Measurements from ENCODE around the gene UBE2O.

Gene UBE2O

GRCh38 chr17:76452660-76453430, at the start of gene UBE2O:
Gene UBE2O (minus strand): TSS chr17:76453152. CDS start chr17:76453141, 11 bp downstream.
- H3K4me1 ChIP-seq (ENCODE audit: control insufficient read depth, low read length): peaks cover 41% of the 10 kb centered on the region
- no peak within 1 kb of the TSS for H3K27ac ChIP-seq (ENCODE audit: low read depth, low read length)
- peaks cover 30% of the 10 kb centered on the region for H4K20me1 ChIP-seq (ENCODE audit: control insufficient read depth, insufficient read depth, low read depth, low read length)
- H3K4me3 ChIP-seq (ENCODE audit: low read length): peak within 1 kb of the TSS; percentile 91
- peaks cover 51% of the 10 kb centered on the region for H3K79me2 ChIP-seq (ENCODE audit: control insufficient read depth, low read length)
- TF ChIP-seq EZH2phosphoT487 (IDR thresholded peaks at IDR 0.05; ENCODE audit: borderline replicate concordance, low read length): no peak
- TF ChIP-seq CTCF (IDR thresholded peaks at IDR 0.05; ENCODE audit: low read depth, low read length, poor library complexity, severe bottlenecking): peak; percentile 65
- H3K9me3 ChIP-seq (ENCODE audit: control insufficient read depth, insufficient read depth, low read length): no peaks in the 10 kb centered on the region
- H3F3A ChIP-seq (ENCODE audit: control insufficient read depth, insufficient read depth): peaks cover 4% of the 10 kb centered on the region; the same call in 1 of the 2 replicates
- no peaks in the 10 kb centered on the region for H3K27me3 ChIP-seq (ENCODE audit: control insufficient read depth, low read length)
- H3K9me2 ChIP-seq (replicated peaks; ENCODE audit: control insufficient read depth, low read length): no peaks in the 10 kb centered on the region
- peaks cover 11% of the 10 kb centered on the region for H3K36me3 ChIP-seq (ENCODE audit: control insufficient read depth, low read length)
- peak within 1 kb of the TSS; percentile 99 for H3K4me2 ChIP-seq (ENCODE audit: low read length)

DNA sequence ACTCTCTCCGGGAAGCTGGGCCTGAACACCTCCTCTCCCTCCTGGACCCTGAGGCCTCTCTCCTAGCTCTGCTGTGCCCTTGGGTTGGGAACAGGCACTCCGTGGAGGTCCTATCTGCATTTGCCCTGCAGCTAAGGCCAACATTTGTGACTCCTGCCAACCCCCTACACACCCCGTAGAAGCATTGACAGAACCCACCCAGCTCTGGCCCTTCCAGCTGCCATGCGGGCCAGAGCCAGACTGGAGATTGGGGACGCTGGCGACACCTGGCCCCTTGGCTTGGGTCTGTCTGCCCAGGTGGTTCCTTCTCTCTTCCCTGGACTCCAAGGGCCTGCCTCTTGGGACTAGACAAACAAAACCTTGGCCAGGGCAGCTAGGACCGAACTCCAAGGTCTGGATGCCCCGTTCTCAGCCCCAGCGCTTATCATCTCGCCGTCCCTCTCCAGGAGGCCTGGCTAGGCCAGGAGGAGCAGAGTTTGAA, 48.9 kb upstream of the UBE2O start:
- no peaks in the 10 kb centered on the region for H3K9me3 ChIP-seq (ENCODE audit: control insufficient read depth, insufficient read depth, low read length)
- peak overlapping the region; percentile 95 for H3K4me3 ChIP-seq (ENCODE audit: low read length)
- H4K20me1 ChIP-seq (ENCODE audit: control insufficient read depth, insufficient read depth, low read depth, low read length): no peaks in the 10 kb centered on the region
- H3K27me3 ChIP-seq (ENCODE audit: control insufficient read depth, low read length): no peaks in the 10 kb centered on the region
- H3F3A ChIP-seq (ENCODE audit: control insufficient read depth, insufficient read depth): peaks cover 3% of the 10 kb centered on the region; the same call in 1 of the 2 replicates
- peaks cover 66% of the 10 kb centered on the region for H3K4me1 ChIP-seq (ENCODE audit: control insufficient read depth, low read length)
- TF ChIP-seq CTCF (IDR thresholded peaks at IDR 0.05; ENCODE audit: low read depth, low read length, poor library complexity, severe bottlenecking) (no peak), EZH2phosphoT487 (IDR thresholded peaks at IDR 0.05; ENCODE audit: borderline replicate concordance, low read length) (no peak)
- peaks cover 25% of the 10 kb centered on the region for H3K36me3 ChIP-seq (ENCODE audit: control insufficient read depth, low read length)
- H3K9me2 ChIP-seq (replicated peaks; ENCODE audit: control insufficient read depth, low read length): no peaks in the 10 kb centered on the region
- H3K27ac ChIP-seq (ENCODE audit: low read depth, low read length): no peak overlapping the region
- H3K79me2 ChIP-seq (ENCODE audit: control insufficient read depth, low read length): peaks cover 42% of the 10 kb centered on the region
- peak overlapping the region; percentile 59 for H3K4me2 ChIP-seq (ENCODE audit: low read length)

DNA sequence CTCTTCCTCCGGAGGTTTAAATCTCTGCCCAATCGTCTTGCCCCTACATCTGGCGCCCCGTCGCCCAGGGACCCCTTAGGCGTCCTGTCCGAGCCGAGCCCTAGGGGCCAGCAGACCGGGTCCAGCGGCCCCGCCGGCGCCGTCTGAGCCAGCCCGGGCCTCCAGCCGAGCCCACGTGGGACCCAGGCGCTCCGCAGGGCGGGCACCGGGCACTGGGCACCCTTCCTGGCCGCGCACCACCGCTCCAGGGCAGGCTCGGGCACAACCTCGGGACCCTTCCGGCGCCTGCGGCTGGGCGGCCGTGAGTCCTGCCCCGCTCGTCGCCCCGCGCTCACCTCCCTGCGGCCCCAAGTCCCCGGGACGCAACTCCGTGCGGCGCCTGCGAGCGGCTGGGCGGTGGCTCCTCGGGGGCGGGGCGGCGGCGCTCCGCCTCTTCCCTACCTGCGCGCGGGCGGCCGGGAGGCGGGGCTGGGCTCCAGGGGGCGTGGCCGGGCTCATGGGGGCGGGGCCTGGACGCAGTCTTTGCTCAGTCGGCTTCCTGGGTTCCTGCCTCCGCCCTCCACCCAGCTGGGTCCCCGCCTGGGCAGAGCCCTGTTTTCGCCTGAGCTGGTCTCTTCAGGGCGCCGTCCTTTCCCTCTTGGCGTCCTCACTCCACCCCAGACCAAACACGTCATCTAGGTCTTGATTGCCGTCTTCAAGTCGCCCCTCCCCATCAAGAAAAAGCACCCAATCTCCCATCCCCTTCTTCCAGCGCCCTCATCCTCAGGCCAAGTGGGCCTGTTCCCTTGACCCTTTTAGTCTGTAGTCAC, 48.3 kb upstream of the UBE2O start, which contains the start of gene RHBDF2:
Gene RHBDF2 (minus strand): TSS at position 406 of the 809 bp plus-strand sequence. CDS start 19,899 bp downstream, outside the sequence.
- Histone ChIP-seq H3K36me3 (ENCODE audit: control insufficient read depth, low read length) (peaks cover 25% of the 10 kb centered on the region), H3K4me2 (ENCODE audit: low read length) (peak within 1 kb of the TSS; percentile 92), H3K4me3 (ENCODE audit: low read length) (peak within 1 kb of the TSS; percentile 95), H3K9me3 (ENCODE audit: control insufficient read depth, insufficient read depth, low read length) (no peaks in the 10 kb centered on the region), H4K20me1 (ENCODE audit: control insufficient read depth, insufficient read depth, low read depth, low read length) (no peaks in the 10 kb centered on the region), H3F3A (ENCODE audit: control insufficient read depth, insufficient read depth) (peaks cover 3% of the 10 kb centered on the region), H3K27ac (ENCODE audit: low read depth, low read length) (peak within 1 kb of the TSS; percentile 24), H3K4me1 (ENCODE audit: control insufficient read depth, low read length) (peaks cover 62% of the 10 kb centered on the region), H3K27me3 (ENCODE audit: control insufficient read depth, low read length) (no peaks in the 10 kb centered on the region), H3K9me2 (replicated peaks; ENCODE audit: control insufficient read depth, low read length) (no peaks in the 10 kb centered on the region), H3K79me2 (ENCODE audit: control insufficient read depth, low read length) (peaks cover 45% of the 10 kb centered on the region)
- TF ChIP-seq CTCF (IDR thresholded peaks at IDR 0.05; ENCODE audit: low read depth, low read length, poor library complexity, severe bottlenecking): no peak
- no peak for TF ChIP-seq EZH2phosphoT487 (IDR thresholded peaks at IDR 0.05; ENCODE audit: borderline replicate concordance, low read length)
